DOHH2 (cell line): ENCODE results near the gene SHB.

Experiments used
- CTCF ChIP-seq: fragments of 200-600 bp; sonication (generic); IDR thresholded peaks from one replicate; pipeline ENCODE4 v1.5.1; 2014; ENCODE audit warnings: antibody characterized with exemption, mild to moderate bottlenecking, low read depth, low read length; ENCODE audit not compliant: poor library complexity, severe bottlenecking
- EZH2phosphoT487 ChIP-seq: fragments of 200-600 bp; sonication (generic); IDR thresholded peaks from 2 replicates; pipeline ENCODE4 v1.6.1; 2017; ENCODE audit warnings: borderline replicate concordance, mild to moderate bottlenecking, antibody characterized with exemption, low read length, moderate library complexity, mixed read lengths

- no peak for TF ChIP-seq CTCF
- TF ChIP-seq EZH2phosphoT487, result no peak
Observed at GRCh38 chr9:38067859-38068681, 957 bp downstream of the SHB start.
